HG02571 (cell line): Measurements from ENCODE around the gene UST.
"Not testable (repeated sequence)": the region's sequence is repeated elsewhere in the genome, so short reads cannot be mapped to it uniquely, and the experiment has no call there.

Experiments
- ATAC-seq: cut with Tn5 transposase; IDR thresholded peaks from one replicate; pipeline ENCODE4 v1.9.1; 2021; ENCODE audit warnings: mild to moderate bottlenecking, moderate library complexity; ENCODE audit not compliant: unreplicated experiment

Gene UST

GRCh38 chr6:148831064-148831463, 84.2 kb downstream of the UST start:
- no peak for ATAC-seq

GRCh38 chr6:148831531-148831930, 84.7 kb downstream of the UST start:
- no peak for ATAC-seq

GRCh38 chr6:148835920-148836441, 89.2 kb downstream of the UST start:
- no peak for ATAC-seq

- ATAC-seq: no peak
Observed at GRCh38 chr6:148836751-148837150, 89.9 kb downstream of the UST start.

- ATAC-seq: no peak
Observed at GRCh38 chr6:148837941-148838340, 91.1 kb downstream of the UST start.

GRCh38 chr6:148839044-148839443, 92.2 kb downstream of the UST start:
- ATAC-seq: no peak

- ATAC-seq: no peak
Observed at GRCh38 chr6:148840256-148840655, 93.4 kb downstream of the UST start.

- no peak for ATAC-seq
Observed at GRCh38 chr6:148842296-148843019, 95.6 kb downstream of the UST start.

- ATAC-seq: no peak
Observed at GRCh38 chr6:148845464-148845863, 98.6 kb downstream of the UST start.

GRCh38 chr6:148846778-148847761, 100.2 kb downstream of the UST start:
- ATAC-seq: no peak

- no peak for ATAC-seq
Observed at GRCh38 chr6:148848915-148849314, 102.1 kb downstream of the UST start.

GRCh38 chr6:148849449-148849848, 102.6 kb downstream of the UST start:
- ATAC-seq: not testable (repeated sequence)

- no peak for ATAC-seq
Observed at GRCh38 chr6:148850964-148851363, 104.1 kb downstream of the UST start.

- ATAC-seq: no peak
Observed at GRCh38 chr6:148851683-148852556, 105.1 kb downstream of the UST start.

GRCh38 chr6:148852688-148853087, 105.9 kb downstream of the UST start:
- no peak for ATAC-seq

- not testable (repeated sequence) for ATAC-seq
Observed at GRCh38 chr6:148853113-148853512, 106.3 kb downstream of the UST start.

GRCh38 chr6:148854096-148854495, 107.3 kb downstream of the UST start:
- ATAC-seq: no peak

GRCh38 chr6:148854992-148855391, 108.2 kb downstream of the UST start:
- no peak for ATAC-seq

- no peak for ATAC-seq
Observed at GRCh38 chr6:148855744-148856143, 108.9 kb downstream of the UST start.

- no peak for ATAC-seq
Observed at GRCh38 chr6:148857798-148858390, 111.1 kb downstream of the UST start.
